GM21367 (cell line): ENCODE results near the gene IRAK4.

Source experiments
- ATAC-seq: cut with Tn5 transposase; IDR thresholded peaks from one replicate; pipeline ENCODE4 v1.9.1; 2021; ENCODE audit not compliant: unreplicated experiment

The IRAK4 gene

GRCh38 chr12:43835656-43836474, 77.1 kb downstream of the IRAK4 start, which contains the start of gene TMEM117:
Gene TMEM117, plus strand, starts transcription at chr12:43836081.
- peak; percentile 79 for ATAC-seq

GRCh38 chr12:43836475-43836989, 77.8 kb downstream of the IRAK4 start:
- ATAC-seq = peak; percentile 22
